GM12801 (cell line): Measurements from ENCODE around the gene LPAR3.

Experiments used
- TF ChIP-seq, protein P1 (sequence below): IDR thresholded peaks from one replicate; pipeline ENCODE4 v1.5.1; 2011; ENCODE audit warnings: control low read depth; ENCODE audit not compliant: insufficient read length; ENCODE audit errors: extremely low read depth

The LPAR3 gene

DNA sequence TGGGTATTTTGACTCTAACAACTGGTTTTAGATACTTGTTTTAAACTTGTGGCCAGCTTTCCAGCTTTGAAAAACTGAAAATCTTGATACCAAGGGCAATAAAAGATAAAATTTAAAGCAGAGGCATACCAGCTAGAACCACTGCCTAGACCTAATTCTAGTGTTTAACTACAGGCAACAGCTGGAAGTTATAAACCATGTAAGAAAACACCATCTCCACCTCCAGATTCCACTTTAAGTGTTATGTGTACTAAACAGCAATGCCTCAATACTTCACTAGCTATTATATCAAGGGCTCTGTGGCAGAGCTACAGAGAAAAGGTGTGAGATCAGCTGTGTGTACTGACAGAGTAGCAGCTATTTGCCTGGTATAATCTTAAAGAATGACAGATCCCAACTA, 69.5 kb downstream of the LPAR3 start:
- TF ChIP-seq, protein P1, sequence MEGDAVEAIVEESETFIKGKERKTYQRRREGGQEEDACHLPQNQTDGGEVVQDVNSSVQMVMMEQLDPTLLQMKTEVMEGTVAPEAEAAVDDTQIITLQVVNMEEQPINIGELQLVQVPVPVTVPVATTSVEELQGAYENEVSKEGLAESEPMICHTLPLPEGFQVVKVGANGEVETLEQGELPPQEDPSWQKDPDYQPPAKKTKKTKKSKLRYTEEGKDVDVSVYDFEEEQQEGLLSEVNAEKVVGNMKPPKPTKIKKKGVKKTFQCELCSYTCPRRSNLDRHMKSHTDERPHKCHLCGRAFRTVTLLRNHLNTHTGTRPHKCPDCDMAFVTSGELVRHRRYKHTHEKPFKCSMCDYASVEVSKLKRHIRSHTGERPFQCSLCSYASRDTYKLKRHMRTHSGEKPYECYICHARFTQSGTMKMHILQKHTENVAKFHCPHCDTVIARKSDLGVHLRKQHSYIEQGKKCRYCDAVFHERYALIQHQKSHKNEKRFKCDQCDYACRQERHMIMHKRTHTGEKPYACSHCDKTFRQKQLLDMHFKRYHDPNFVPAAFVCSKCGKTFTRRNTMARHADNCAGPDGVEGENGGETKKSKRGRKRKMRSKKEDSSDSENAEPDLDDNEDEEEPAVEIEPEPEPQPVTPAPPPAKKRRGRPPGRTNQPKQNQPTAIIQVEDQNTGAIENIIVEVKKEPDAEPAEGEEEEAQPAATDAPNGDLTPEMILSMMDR, result no peak

- TF ChIP-seq, protein P1, result no peak
These were observed 82.7 kb downstream of the LPAR3 start for GRCh38 chr1:84810343-84810742.

- TF ChIP-seq, protein P1, result no peak
These were observed 84.0 kb downstream of the LPAR3 start for GRCh38 chr1:84809023-84809422.

DNA sequence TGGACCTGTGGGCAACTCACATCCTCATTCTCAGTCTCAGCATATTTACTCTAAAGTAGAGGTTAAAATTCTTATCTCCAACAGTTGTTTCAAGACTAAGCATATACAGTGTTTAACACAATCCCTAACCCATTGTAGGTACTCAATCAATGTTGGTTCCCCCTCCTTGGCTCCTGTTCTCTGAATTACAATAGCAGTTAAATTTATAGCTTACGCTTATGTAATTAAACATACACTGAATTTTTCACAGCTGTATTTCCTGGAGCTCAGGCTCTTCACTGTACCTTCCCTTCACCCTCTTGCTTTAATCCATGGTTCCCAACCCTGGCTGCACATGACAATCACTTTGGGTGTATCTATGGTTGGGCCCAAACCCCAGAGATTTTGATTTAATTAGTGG, 89.4 kb downstream of the LPAR3 start:
- TF ChIP-seq, protein P1, result no peak

- TF ChIP-seq, protein P1, result no peak
These were observed 90.3 kb downstream of the LPAR3 start for GRCh38 chr1:84802567-84803232.

DNA sequence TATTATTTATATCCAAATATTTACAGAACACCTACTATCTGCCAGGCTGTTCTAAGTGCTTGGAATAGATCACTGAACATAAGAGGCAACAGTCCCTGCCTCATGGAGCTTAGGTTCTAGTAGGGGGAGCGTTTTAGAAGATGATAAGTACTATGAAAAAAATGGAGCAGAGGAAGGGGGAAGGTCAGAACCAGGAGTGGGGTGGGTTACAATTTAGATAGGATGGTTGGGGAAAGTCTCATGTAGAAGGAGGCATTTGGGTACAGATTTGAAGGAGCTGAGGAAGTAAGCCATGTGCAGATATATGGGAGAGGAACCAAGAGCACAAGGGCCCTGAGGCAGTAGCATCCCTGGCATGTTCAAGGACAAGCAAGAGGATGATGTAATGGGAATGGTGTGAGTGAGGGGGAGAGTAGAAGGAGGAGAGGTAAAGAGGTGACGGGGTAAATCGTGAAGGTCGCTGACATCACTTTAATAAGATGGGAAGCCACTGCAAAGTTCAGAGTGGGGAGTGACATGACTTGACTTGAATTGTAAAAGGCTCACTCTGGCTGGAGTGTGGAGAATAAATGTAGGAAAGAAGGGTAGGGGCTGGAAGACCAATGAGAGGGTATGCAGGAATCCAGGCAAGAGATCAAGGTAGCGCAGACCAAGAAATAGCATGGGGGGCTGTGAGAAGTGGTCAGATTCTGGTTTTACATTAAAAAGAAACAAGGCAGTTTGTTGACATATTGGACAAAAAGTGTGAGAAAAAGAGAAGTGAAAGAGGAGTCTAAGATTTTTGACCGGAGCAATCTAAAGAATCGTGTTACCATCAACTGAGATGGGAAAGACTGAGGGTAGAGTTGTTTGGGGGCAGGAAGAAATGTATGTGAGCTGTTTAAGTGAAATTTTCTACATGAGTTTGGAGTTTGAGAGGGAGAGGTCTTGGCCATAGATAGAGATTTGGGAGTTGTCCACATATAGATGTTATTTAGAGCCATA, 92.6 kb downstream of the LPAR3 start:
- TF ChIP-seq, protein P1, result no peak

DNA sequence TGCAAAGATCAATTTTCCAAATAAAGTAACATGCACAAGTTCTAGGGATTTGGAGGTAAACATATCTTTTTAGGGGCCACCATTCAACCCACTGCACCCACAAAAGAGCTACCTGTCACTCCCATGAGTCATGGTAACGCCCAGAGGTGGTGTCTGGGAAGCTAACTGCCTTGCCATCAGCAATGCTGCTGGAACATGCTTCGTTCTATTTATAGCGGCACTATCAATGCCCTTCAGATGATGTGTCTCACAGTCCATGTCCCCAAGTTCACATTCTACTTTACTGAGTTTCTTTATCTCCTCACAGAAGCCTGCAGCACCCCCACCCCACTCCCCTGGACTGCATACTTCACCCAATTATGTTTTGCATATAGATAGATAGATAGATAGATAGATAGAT, 95.4 kb downstream of the LPAR3 start:
- TF ChIP-seq, protein P1, result no peak
